Measurements from ENCODE around the gene ODF2.

The ODF2 gene

GRCh38 chr9:128429513-128430086 lies 26.2 kb upstream of the ODF2 start:
- TF ChIP-seq TCF12 (IDR thresholded peaks at IDR 0.05; ENCODE audit: low read depth) = no peak
- TF ChIP-seq, protein P1, sequence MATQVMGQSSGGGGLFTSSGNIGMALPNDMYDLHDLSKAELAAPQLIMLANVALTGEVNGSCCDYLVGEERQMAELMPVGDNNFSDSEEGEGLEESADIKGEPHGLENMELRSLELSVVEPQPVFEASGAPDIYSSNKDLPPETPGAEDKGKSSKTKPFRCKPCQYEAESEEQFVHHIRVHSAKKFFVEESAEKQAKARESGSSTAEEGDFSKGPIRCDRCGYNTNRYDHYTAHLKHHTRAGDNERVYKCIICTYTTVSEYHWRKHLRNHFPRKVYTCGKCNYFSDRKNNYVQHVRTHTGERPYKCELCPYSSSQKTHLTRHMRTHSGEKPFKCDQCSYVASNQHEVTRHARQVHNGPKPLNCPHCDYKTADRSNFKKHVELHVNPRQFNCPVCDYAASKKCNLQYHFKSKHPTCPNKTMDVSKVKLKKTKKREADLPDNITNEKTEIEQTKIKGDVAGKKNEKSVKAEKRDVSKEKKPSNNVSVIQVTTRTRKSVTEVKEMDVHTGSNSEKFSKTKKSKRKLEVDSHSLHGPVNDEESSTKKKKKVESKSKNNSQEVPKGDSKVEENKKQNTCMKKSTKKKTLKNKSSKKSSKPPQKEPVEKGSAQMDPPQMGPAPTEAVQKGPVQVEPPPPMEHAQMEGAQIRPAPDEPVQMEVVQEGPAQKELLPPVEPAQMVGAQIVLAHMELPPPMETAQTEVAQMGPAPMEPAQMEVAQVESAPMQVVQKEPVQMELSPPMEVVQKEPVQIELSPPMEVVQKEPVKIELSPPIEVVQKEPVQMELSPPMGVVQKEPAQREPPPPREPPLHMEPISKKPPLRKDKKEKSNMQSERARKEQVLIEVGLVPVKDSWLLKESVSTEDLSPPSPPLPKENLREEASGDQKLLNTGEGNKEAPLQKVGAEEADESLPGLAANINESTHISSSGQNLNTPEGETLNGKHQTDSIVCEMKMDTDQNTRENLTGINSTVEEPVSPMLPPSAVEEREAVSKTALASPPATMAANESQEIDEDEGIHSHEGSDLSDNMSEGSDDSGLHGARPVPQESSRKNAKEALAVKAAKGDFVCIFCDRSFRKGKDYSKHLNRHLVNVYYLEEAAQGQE (IDR thresholded peaks at IDR 0.05; ENCODE audit: low read depth) = no peak
- TF ChIP-seq ZBTB7A (IDR thresholded peaks at IDR 0.05; ENCODE audit: low read depth) = no peak
- TF ChIP-seq CEBPB (IDR thresholded peaks at IDR 0.05) = no peak; the same call in 1 of the 2 replicates
- TF ChIP-seq YY1 (IDR thresholded peaks at IDR 0.05; ENCODE audit: low read depth) = no peak
- TF ChIP-seq TAF1 (IDR thresholded peaks at IDR 0.05; ENCODE audit: low read depth) = no peak
- TF ChIP-seq EGR1 (IDR thresholded peaks at IDR 0.05) = no peak
- TF ChIP-seq RAD21 (IDR thresholded peaks at IDR 0.05; ENCODE audit: low read depth) = no peak
- TF ChIP-seq EP300 (IDR thresholded peaks at IDR 0.05; ENCODE audit: borderline replicate concordance) = no peak
- TF ChIP-seq NFIC (IDR thresholded peaks at IDR 0.05) = no peak
- no peak for TF ChIP-seq USF1 (IDR thresholded peaks at IDR 0.05)
- TF ChIP-seq MAX (IDR thresholded peaks at IDR 0.05) = no peak
- TF ChIP-seq TEAD4 (IDR thresholded peaks at IDR 0.05) = no peak
- TF ChIP-seq FOXM1 (IDR thresholded peaks at IDR 0.05; ENCODE audit: borderline replicate concordance, low read depth) = no peak
- TF ChIP-seq CREB1 (IDR thresholded peaks at IDR 0.05; ENCODE audit: low read depth) = no peak

DNA sequence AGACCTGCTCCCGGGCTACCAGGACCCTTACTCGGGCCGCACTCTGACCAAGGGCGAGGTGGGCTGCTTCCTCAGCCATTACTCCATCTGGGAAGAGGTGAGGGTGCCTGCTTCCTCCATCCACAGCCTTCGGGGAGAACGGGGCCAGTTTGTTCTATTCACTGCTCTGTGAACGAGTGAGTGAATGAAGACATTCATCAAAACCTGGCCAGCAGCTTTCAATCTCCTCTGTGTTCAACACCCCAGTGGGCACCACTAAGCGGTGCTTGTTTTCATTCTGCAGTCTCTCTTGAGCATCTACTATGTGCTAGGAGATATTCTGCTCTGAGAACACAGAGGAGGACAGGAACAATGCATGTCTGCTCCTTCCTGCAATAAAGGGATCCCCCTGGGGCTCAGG lies 24.6 kb upstream of the ODF2 start:
- no peak for TF ChIP-seq RAD21 (IDR thresholded peaks at IDR 0.05; ENCODE audit: low read depth)
- no peak for TF ChIP-seq TCF12 (IDR thresholded peaks at IDR 0.05; ENCODE audit: low read depth)
- no peak for TF ChIP-seq MAX (IDR thresholded peaks at IDR 0.05)
- no peak for TF ChIP-seq YY1 (IDR thresholded peaks at IDR 0.05; ENCODE audit: low read depth)
- TF ChIP-seq EP300 (IDR thresholded peaks at IDR 0.05; ENCODE audit: borderline replicate concordance) = no peak
- TF ChIP-seq, protein P1 (IDR thresholded peaks at IDR 0.05; ENCODE audit: low read depth) = no peak
- no peak for TF ChIP-seq ZBTB7A (IDR thresholded peaks at IDR 0.05; ENCODE audit: low read depth)
- no peak for TF ChIP-seq TEAD4 (IDR thresholded peaks at IDR 0.05)
- TF ChIP-seq CEBPB (IDR thresholded peaks at IDR 0.05) = no peak

- TF ChIP-seq NFIC (IDR thresholded peaks at IDR 0.05) = no peak
- TF ChIP-seq, protein P1 (IDR thresholded peaks at IDR 0.05; ENCODE audit: low read depth) = no peak
- TF ChIP-seq FOXM1 (IDR thresholded peaks at IDR 0.05; ENCODE audit: borderline replicate concordance, low read depth) = no peak
- no peak for TF ChIP-seq USF1 (IDR thresholded peaks at IDR 0.05)
- TF ChIP-seq TCF12 (IDR thresholded peaks at IDR 0.05; ENCODE audit: low read depth) = no peak
- no peak for TF ChIP-seq CEBPB (IDR thresholded peaks at IDR 0.05)
- no peak for TF ChIP-seq ZBTB7A (IDR thresholded peaks at IDR 0.05; ENCODE audit: low read depth)
- TF ChIP-seq EP300 (IDR thresholded peaks at IDR 0.05; ENCODE audit: borderline replicate concordance) = no peak
- TF ChIP-seq CREB1 (IDR thresholded peaks at IDR 0.05; ENCODE audit: low read depth) = no peak
- no peak for TF ChIP-seq TAF1 (IDR thresholded peaks at IDR 0.05; ENCODE audit: low read depth)
- no peak for TF ChIP-seq YY1 (IDR thresholded peaks at IDR 0.05; ENCODE audit: low read depth)
- no peak for TF ChIP-seq TEAD4 (IDR thresholded peaks at IDR 0.05)
- no peak for TF ChIP-seq MAX (IDR thresholded peaks at IDR 0.05)
- TF ChIP-seq RAD21 (IDR thresholded peaks at IDR 0.05; ENCODE audit: low read depth) = no peak
- no peak for TF ChIP-seq EGR1 (IDR thresholded peaks at IDR 0.05)
These were observed 21.5 kb upstream of the ODF2 start for GRCh38 chr9:128434340-128434739.

- TF ChIP-seq RAD21 (IDR thresholded peaks at IDR 0.05; ENCODE audit: low read depth) (no peak), YY1 (IDR thresholded peaks at IDR 0.05; ENCODE audit: low read depth) (no peak), FOXM1 (IDR thresholded peaks at IDR 0.05; ENCODE audit: borderline replicate concordance, low read depth) (no peak), ZBTB7A (IDR thresholded peaks at IDR 0.05; ENCODE audit: low read depth) (no peak), EGR1 (IDR thresholded peaks at IDR 0.05) (no peak), TEAD4 (IDR thresholded peaks at IDR 0.05) (no peak)
- TF ChIP-seq, protein P1 (IDR thresholded peaks at IDR 0.05; ENCODE audit: low read depth) = no peak
These were observed 20.2 kb upstream of the ODF2 start for GRCh38 chr9:128435611-128436010.
